Osteocyte (in vitro differentiated cells): Measurements from ENCODE around the gene RNF113B. TPM values are rescaled to one million over a fixed set of nuclear protein-coding genes. Genes with fewer than 3 reads are reported as not detected.

Source experiments
- DNase-seq: peaks from one replicate; pipeline ENCODE4 v3.0.0; 2021; ENCODE audit warnings: mixed read lengths; ENCODE audit not compliant: unreplicated experiment; ENCODE audit errors: extremely low spot score
- H3K27ac Mint-ChIP-seq: one replicate; pipeline ENCODE4 v1.8.0; 2021; ENCODE audit warnings: mild to moderate bottlenecking, mixed read lengths; ENCODE audit not compliant: unreplicated experiment
- H3K27me3 Mint-ChIP-seq: one replicate; pipeline ENCODE4 v1.8.0; 2021; ENCODE audit warnings: mixed read lengths; ENCODE audit not compliant: unreplicated experiment
- H3K36me3 Mint-ChIP-seq: one replicate; pipeline ENCODE4 v1.8.0; 2021; ENCODE audit warnings: mixed read lengths; ENCODE audit not compliant: unreplicated experiment
- H3K4me1 Mint-ChIP-seq: one replicate; pipeline ENCODE4 v1.8.0; 2021; ENCODE audit warnings: mixed read lengths; ENCODE audit not compliant: unreplicated experiment
- H3K4me3 Mint-ChIP-seq: one replicate; pipeline ENCODE4 v1.8.0; 2021; ENCODE audit warnings: mild to moderate bottlenecking, moderate library complexity, mixed read lengths; ENCODE audit not compliant: unreplicated experiment
- H3K9me3 Mint-ChIP-seq: one replicate; pipeline ENCODE4 v1.8.0; 2021; ENCODE audit warnings: mixed read lengths; ENCODE audit not compliant: unreplicated experiment
- CTCF ChIP-seq: fragments of 200-600 bp; sonication (generic); IDR thresholded peaks from 2 replicates; pipeline ENCODE4 v1.5.0; 2021; ENCODE audit warnings: antibody characterized with exemption, mild to moderate bottlenecking, moderate library complexity
- long read RNA-seq: library from polyadenylated mRNA; unstranded; transcript quantifications from one replicate; pipeline ENCODE4 v2.0.0, GENCODE V29; 2021
- total RNA-seq: library from RNA; stranded (reverse); gene quantifications from 2 replicates; pipeline ENCODE4 v1.2.1, GENCODE V29; 2021

Gene RNF113B
- not detected in 2 replicates for total RNA-seq
- long read RNA-seq: 0 reads

- Mint-ChIP-seq H3K27ac (peak within 1 kb of the TSS; percentile 94), H3K27me3 (no peaks in the 10 kb centered on the region), H3K36me3 (peaks cover 14% of the 10 kb centered on the region), H3K4me1 (peaks cover 61% of the 10 kb centered on the region), H3K4me3 (no peak within 1 kb of the TSS), H3K9me3 (no peaks in the 10 kb centered on the region)
- DNase-seq: no peak
- no peak for TF ChIP-seq CTCF
These were observed at the start of gene RNF113B for GRCh38 chr13:98176777-98177608. Gene RNF113B, minus strand, starts transcription at chr13:98177269. Its CDS starts 33 bp downstream, at chr13:98177236.

- peaks cover 44% of the 10 kb centered on the region for H3K4me1 Mint-ChIP-seq
- no peak overlapping the region for H3K27ac Mint-ChIP-seq
- H3K9me3 Mint-ChIP-seq: peaks cover 5% of the 10 kb centered on the region
- no peak for DNase-seq
- no peak for TF ChIP-seq CTCF
- H3K27me3 Mint-ChIP-seq: no peaks in the 10 kb centered on the region
- peaks cover 34% of the 10 kb centered on the region for H3K36me3 Mint-ChIP-seq
- no peak overlapping the region for H3K4me3 Mint-ChIP-seq
These were observed 49.4 kb upstream of the RNF113B start for GRCh38 chr13:98226496-98226895.

- Mint-ChIP-seq H3K27me3 (no peaks in the 10 kb centered on the region), H3K4me1 (peaks cover 49% of the 10 kb centered on the region), H3K4me3 (no peak overlapping the region), H3K36me3 (peaks cover 29% of the 10 kb centered on the region), H3K27ac (no peak overlapping the region), H3K9me3 (no peaks in the 10 kb centered on the region)
- no peak for DNase-seq
- TF ChIP-seq CTCF: no peak
These were observed 48.2 kb upstream of the RNF113B start for GRCh38 chr13:98225036-98225940.

- Mint-ChIP-seq H3K4me1 (peaks cover 48% of the 10 kb centered on the region), H3K9me3 (no peaks in the 10 kb centered on the region), H3K27ac (no peak overlapping the region), H3K36me3 (peaks cover 32% of the 10 kb centered on the region), H3K27me3 (no peaks in the 10 kb centered on the region), H3K4me3 (no peak overlapping the region)
- no peak for TF ChIP-seq CTCF
- DNase-seq: no peak
These were observed 47.5 kb upstream of the RNF113B start for GRCh38 chr13:98224557-98224956.

- Mint-ChIP-seq H3K27ac (no peak overlapping the region), H3K4me3 (no peak overlapping the region), H3K36me3 (peaks cover 32% of the 10 kb centered on the region), H3K9me3 (no peaks in the 10 kb centered on the region), H3K4me1 (peaks cover 41% of the 10 kb centered on the region), H3K27me3 (no peaks in the 10 kb centered on the region)
- DNase-seq: no peak
- no peak for TF ChIP-seq CTCF
These were observed 46.7 kb upstream of the RNF113B start for GRCh38 chr13:98223741-98224140.
